GM19025 (cell line): ENCODE data around the gene VWCE.

Source experiments
- ATAC-seq: cut with Tn5 transposase; IDR thresholded peaks from one replicate; pipeline ENCODE4 v1.9.1; 2021; ENCODE audit warnings: mild to moderate bottlenecking, low read depth, moderate library complexity; ENCODE audit not compliant: unreplicated experiment

The VWCE gene

GRCh38 chr11:61281581-61282250, 13.4 kb downstream of the VWCE start:
- no peak for ATAC-seq

GRCh38 chr11:61280883-61281580, 14.1 kb downstream of the VWCE start:
- ATAC-seq: no peak

GRCh38 chr11:61279934-61280659, 15.0 kb downstream of the VWCE start:
- ATAC-seq: no peak

GRCh38 chr11:61278001-61278470, 17.1 kb downstream of the VWCE start:
- ATAC-seq: no peak

- no peak for ATAC-seq
These were observed 17.7 kb downstream of the VWCE start for GRCh38 chr11:61277186-61278000.

- ATAC-seq: no peak
These were observed 19.9 kb downstream of the VWCE start for GRCh38 chr11:61275191-61275590.

- no peak for ATAC-seq
These were observed 21.0 kb downstream of the VWCE start for GRCh38 chr11:61274084-61274483.

GRCh38 chr11:61273178-61274078, 21.7 kb downstream of the VWCE start:
- no peak for ATAC-seq

- ATAC-seq: no peak
These were observed 22.4 kb downstream of the VWCE start for GRCh38 chr11:61272731-61273130.

GRCh38 chr11:61270354-61271076, 24.6 kb downstream of the VWCE start:
- no peak for ATAC-seq

GRCh38 chr11:61268588-61269250, 26.4 kb downstream of the VWCE start:
- no peak for ATAC-seq

- no peak for ATAC-seq
These were observed 27.7 kb downstream of the VWCE start for GRCh38 chr11:61267437-61267841.

GRCh38 chr11:61266602-61267001, 28.5 kb downstream of the VWCE start:
- ATAC-seq: no peak

- ATAC-seq: no peak
These were observed 29.8 kb downstream of the VWCE start for GRCh38 chr11:61265357-61265756.

- ATAC-seq: no peak
These were observed 30.3 kb downstream of the VWCE start for GRCh38 chr11:61264795-61265194.

GRCh38 chr11:61264371-61264770, 30.7 kb downstream of the VWCE start:
- ATAC-seq: no peak

GRCh38 chr11:61259363-61259762, 35.8 kb downstream of the VWCE start:
- no peak for ATAC-seq

GRCh38 chr11:61258546-61258945, 36.6 kb downstream of the VWCE start:
- ATAC-seq: no peak
